Kidney (tissue), 14 donors: ENCODE data around the gene GSN. TPM values are rescaled to one million over a fixed set of nuclear protein-coding genes. Genes with fewer than 3 reads are reported as not detected.

ENCODE experiments used
- DNase-seq, 5 donors: peaks; one replicate each; pipeline ENCODE4 v3.0.0-alpha.2; 2013 to 2020
- FAIRE-seq: peaks from 2 replicates; lab custom pipeline; 2012; peaks lifted over from hg19 to GRCh38; lab: Jason Lieb, UNC
- H3K27ac ChIP-seq, 2 donors: one replicate each; pipeline ENCODE4 v1.7.0; 2013; ENCODE audit warnings: low read depth in 2 of 2, low read length in 2 of 2, inconsistent platforms in 1 of 2
- H3K27me3 ChIP-seq: one replicate; pipeline ENCODE4 v1.7.1; 2013; ENCODE audit warnings: low read length, inconsistent platforms; ENCODE audit not compliant: control insufficient read depth, insufficient read depth
- H3K36me3 ChIP-seq, 3 donors: one replicate each; pipeline versions ENCODE4 v1.7.0 to v1.7.1; 2013; ENCODE audit warnings: low read length in 3 of 3, control low read depth in 1 of 3, inconsistent platforms in 1 of 3; ENCODE audit not compliant: insufficient read depth in 3 of 3, control insufficient read depth in 2 of 3
- H3K4me1 ChIP-seq, 3 donors: one replicate each; pipeline versions ENCODE4 v1.7.0 to v1.7.1; 2013; ENCODE audit warnings: low read length in 3 of 3, inconsistent platforms in 1 of 3, low read depth in 1 of 3; ENCODE audit not compliant: control insufficient read depth in 2 of 3, insufficient read depth in 2 of 3
- H3K4me3 ChIP-seq, 3 donors: one replicate each; pipeline versions ENCODE4 v1.7.0 to v1.8.1; 2013; ENCODE audit warnings: low read length in 3 of 3, control low read depth in 1 of 3, inconsistent platforms in 1 of 3
- H3K9ac ChIP-seq, 3 donors: one replicate each; pipeline versions ENCODE4 v1.7.0 to v1.7.1; 2013; ENCODE audit warnings: low read length in 3 of 3, control low read depth in 1 of 3, inconsistent platforms in 1 of 3
- H3K9me3 ChIP-seq, 3 donors: one replicate each; pipeline versions ENCODE4 v1.7.0 to v1.7.1; 2013; ENCODE audit warnings: low read length in 3 of 3, control low read depth in 1 of 3, inconsistent platforms in 1 of 3; ENCODE audit not compliant: control insufficient read depth in 2 of 3, insufficient read depth in 1 of 3
- CTCF ChIP-seq: IDR thresholded peaks from 3 replicates; pipeline ENCODE4 v1.5.1; 2012; ENCODE audit warnings: mild to moderate bottlenecking, moderate library complexity, borderline replicate concordance; ENCODE audit not compliant: insufficient read depth; ENCODE audit errors: extremely low read depth
- intact Hi-C: fragments of 100-400 bp; cut with DNase I; formaldehyde crosslinking; loops from one replicate; pipeline ENCODE4 v1.11.1; 2022
- polyA plus RNA-seq: library from polyadenylated mRNA; stranded (reverse); fragments of 350-450 nt; fragmentation: Illumina TruSeq; extraction: RNeasy Lipid Tissue Mini Kit (QIAGEN cat#74804); gene quantifications from one replicate; pipeline ENCODE4 v1.2.3, GENCODE V29; 2014; ENCODE audit warnings: low read depth, low replicate concordance; ENCODE audit not compliant: insufficient read depth
- total RNA-seq: library from RNA; stranded (reverse); fragmentation: NEBNext Ultra II Directional; extraction: Animal tissue kit (Norgen Biotek cat#: 25700); gene quantifications from one replicate; pipeline ENCODE4 v1.2.1, GENCODE V29; 2021
- donor health status: control.
- donor health status: control.
- donor health status: control.
- donor health status: control.
- donor health status: control.
- donor health status: DM: yes; HTN: yes; CAD: no.
- donor health status: Normal renal cell carcinoma (clear cell type).

The GSN gene
- total and polyA plus RNA-seq, 2 donors from 2014 or later, result 235 to 511 TPM

- H3K9ac ChIP-seq, result peak overlapping the region in 1 of 3 donors; percentile 18
- H3K4me1 ChIP-seq, result peaks cover 7 to 21% (median 20%) of the 10 kb centered on the region in 3 donors
- intact Hi-C loops, result no loop called here
- no peak for TF ChIP-seq CTCF
- H3K9me3 ChIP-seq, result no peaks in the 10 kb centered on the region
- FAIRE-seq, result no peak
- no peaks in the 10 kb centered on the region for H3K27me3 ChIP-seq
- no peak overlapping the region for H3K4me3 ChIP-seq
- peak in 3 of 5 donors; percentile 47 to 77 (median 72) for DNase-seq
- peak overlapping the region; percentile 52 to 74 for H3K27ac ChIP-seq
- H3K36me3 ChIP-seq, result peaks cover 2 to 49% (median 34%) of the 10 kb centered on the region in 3 donors
Measured at GRCh38 chr9:121350993-121351561, 83.1 kb downstream of the GSN start.

- Histone ChIP-seq H3K9ac (peak overlapping the region in 1 of 3 donors; percentile 20), H3K27ac (peak overlapping the region; percentile 32 to 71), H3K27me3 (no peaks in the 10 kb centered on the region), H3K4me3 (no peak overlapping the region), H3K4me1 (peaks cover 7 to 21% (median 20%) of the 10 kb centered on the region in 3 donors), H3K9me3 (no peaks in the 10 kb centered on the region), H3K36me3 (peaks cover 0 to 27% (median 17%) of the 10 kb centered on the region in 3 donors)
- DNase-seq (no peak), FAIRE-seq (no peak)
- no peak for TF ChIP-seq CTCF
- intact Hi-C loops, result no loop called here
Measured at GRCh38 chr9:121353241-121354061, 85.5 kb downstream of the GSN start.

- H3K27ac ChIP-seq, result peak overlapping the region; percentile 32 to 71
- H3K36me3 ChIP-seq, result peaks cover 0 to 24% (median 12%) of the 10 kb centered on the region in 3 donors
- no peak for FAIRE-seq
Measured at GRCh38 chr9:121354141-121354540, 86.2 kb downstream of the GSN start.

More at GRCh38 chr9:121354141-121354540, 86.2 kb downstream of the GSN start:
- Histone ChIP-seq H3K4me3 (no peak overlapping the region), H3K9me3 (no peaks in the 10 kb centered on the region), H3K9ac (peak overlapping the region in 1 of 3 donors; percentile 20), H3K27me3 (no peaks in the 10 kb centered on the region), H3K4me1 (peaks cover 7 to 22% (median 20%) of the 10 kb centered on the region in 3 donors)
- intact Hi-C loops, result no loop called here
- TF ChIP-seq CTCF, result no peak
- peak in 2 of 5 donors; percentile 35 to 42 for DNase-seq
